Right lobe of liver (tissue), 4 donors: ENCODE measurements around the gene CYGB.

Experiments
- POLR2A ChIP-seq: fragments of 450-650 bp; IDR thresholded peaks from one replicate; pipeline ENCODE4 v1.6.1; 2017; ENCODE audit warnings: antibody characterized with exemption, mild to moderate bottlenecking
- TF ChIP-seq, protein P1 (sequence below), 4 donors: fragments of 200-600 bp in 3 of 4; fragments of 450-650 bp in 1 of 4; IDR thresholded peaks; one replicate each; pipeline versions ENCODE4 v1.5.1 to v1.8.0; 2016 to 2022; ENCODE audit warnings: antibody characterized with exemption in 4 of 4, mild to moderate bottlenecking in 2 of 4
- donor health status: DM: no; HTN: no; CAD: no.
- donor health status: DM: no; HTN: no; CAD: no.
- donor health status: DM: no; HTN: yes; CAD: no.

DNA sequence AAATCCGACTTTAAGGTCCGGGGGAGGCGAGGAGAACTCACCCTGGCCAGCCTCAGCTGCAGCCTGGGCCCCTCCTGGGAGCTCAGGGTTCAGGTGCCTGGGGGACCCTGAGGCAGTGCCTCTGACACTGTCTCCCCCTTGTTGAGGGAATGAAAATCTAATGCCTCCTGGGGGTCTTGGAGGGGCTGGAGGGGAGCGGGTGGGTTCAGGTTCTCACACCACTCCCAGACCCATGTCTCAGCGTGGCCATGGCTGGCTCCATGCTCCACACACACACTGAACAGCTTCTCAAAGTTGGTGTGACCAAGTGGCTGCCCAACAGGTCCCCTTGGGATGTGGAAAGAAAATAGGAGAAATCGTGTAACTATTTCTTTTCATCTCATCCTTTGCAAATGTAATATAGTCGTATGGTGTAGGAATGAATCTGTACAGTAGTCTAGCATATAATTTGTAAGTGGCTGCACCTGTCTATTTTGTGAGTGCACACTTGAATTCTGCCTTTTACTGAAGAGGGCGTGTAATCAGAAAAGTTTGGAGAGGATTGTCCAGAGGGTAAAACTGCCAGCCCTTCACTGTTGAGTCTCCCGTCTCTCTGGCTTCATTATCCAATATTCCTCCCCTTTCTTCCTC lies 1.5 kb upstream of the CYGB start:
- TF ChIP-seq, protein P1, sequence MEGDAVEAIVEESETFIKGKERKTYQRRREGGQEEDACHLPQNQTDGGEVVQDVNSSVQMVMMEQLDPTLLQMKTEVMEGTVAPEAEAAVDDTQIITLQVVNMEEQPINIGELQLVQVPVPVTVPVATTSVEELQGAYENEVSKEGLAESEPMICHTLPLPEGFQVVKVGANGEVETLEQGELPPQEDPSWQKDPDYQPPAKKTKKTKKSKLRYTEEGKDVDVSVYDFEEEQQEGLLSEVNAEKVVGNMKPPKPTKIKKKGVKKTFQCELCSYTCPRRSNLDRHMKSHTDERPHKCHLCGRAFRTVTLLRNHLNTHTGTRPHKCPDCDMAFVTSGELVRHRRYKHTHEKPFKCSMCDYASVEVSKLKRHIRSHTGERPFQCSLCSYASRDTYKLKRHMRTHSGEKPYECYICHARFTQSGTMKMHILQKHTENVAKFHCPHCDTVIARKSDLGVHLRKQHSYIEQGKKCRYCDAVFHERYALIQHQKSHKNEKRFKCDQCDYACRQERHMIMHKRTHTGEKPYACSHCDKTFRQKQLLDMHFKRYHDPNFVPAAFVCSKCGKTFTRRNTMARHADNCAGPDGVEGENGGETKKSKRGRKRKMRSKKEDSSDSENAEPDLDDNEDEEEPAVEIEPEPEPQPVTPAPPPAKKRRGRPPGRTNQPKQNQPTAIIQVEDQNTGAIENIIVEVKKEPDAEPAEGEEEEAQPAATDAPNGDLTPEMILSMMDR (IDR thresholded peaks at IDR 0.05): no peak
- TF ChIP-seq POLR2A: no peak
